Amniotic epithelial cell (primary cell): Measurements from ENCODE around the gene DSG2.
A peak's percentile ranks its signal among the peaks of the same experiment; 100 is the strongest.

Experiments
- DNase-seq: peaks from one replicate; pipeline ENCODE4 v3.0.0-alpha.2; 2010; ENCODE audit warnings: low read depth

Gene DSG2

GRCh38 chr18:31555971-31556747 lies 58.2 kb downstream of the DSG2 start:
- DNase-seq, result peak; percentile 73

DNA sequence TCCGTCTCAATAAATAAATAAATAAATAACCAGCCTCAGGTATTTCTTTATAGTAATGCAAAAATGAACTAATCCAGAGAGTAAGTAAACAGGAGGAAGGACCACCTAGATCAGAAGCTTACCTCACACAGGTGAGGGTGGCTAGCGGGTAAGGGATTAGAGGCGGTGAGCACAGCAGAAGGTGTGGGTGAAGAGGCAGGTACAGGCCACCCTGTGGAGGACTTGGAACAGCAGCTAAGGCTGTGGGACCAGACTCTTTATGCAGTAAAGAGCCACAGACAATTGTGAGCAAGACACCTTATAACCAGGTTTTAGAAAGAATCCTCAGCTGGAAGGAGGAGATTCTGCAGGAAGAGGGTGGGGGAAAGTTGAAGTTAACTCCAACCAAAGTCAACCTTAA lies 59.5 kb downstream of the DSG2 start:
- DNase-seq, result no peak

GRCh38 chr18:31558567-31558966 lies 60.6 kb downstream of the DSG2 start:
- DNase-seq, result peak; percentile 3

DNA sequence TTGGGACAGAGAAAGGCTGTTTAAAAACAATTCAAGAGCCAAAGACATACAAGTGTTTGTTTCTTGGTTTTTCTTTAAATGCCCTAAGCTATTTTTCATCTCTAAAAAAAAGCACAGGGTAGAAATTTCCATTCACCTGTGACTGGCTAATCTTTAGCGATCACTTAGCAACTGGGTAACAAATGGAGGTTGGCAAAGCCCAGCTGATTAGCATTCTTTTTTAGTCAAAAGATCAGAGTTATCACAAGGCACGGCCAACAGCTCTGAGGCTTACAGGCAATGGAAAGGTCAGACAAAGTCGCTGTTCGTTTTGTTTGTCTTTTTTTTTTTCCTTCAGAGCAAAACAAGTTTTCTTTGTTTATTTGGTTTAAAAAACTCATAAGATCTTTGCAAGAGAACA lies 64.7 kb downstream of the DSG2 start:
- DNase-seq, result no peak

DNA sequence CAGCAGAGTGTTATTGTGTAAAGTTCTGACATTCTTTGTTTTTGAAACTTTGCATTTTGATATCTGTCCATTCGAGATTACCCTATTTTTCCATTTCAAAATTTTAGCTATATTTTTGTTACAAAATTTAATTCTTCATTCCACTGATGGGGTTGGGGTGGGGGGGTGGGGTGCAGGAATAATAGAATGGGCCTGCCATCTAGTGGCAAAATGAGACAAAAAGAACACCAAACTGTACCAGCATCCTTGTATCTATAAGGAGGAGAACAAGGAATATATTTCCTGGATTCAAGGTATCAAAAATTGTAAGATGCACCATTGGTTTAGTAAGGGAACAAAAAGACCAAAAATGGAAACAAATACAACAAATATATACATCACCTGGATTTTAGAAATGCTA lies 65.8 kb downstream of the DSG2 start:
- DNase-seq, result peak; percentile 4

- no peak for DNase-seq
These were observed 67.4 kb downstream of the DSG2 start for GRCh38 chr18:31565345-31565744.

- DNase-seq, result no peak
These were observed 68.0 kb downstream of the DSG2 start for GRCh38 chr18:31565782-31566512.

DNA sequence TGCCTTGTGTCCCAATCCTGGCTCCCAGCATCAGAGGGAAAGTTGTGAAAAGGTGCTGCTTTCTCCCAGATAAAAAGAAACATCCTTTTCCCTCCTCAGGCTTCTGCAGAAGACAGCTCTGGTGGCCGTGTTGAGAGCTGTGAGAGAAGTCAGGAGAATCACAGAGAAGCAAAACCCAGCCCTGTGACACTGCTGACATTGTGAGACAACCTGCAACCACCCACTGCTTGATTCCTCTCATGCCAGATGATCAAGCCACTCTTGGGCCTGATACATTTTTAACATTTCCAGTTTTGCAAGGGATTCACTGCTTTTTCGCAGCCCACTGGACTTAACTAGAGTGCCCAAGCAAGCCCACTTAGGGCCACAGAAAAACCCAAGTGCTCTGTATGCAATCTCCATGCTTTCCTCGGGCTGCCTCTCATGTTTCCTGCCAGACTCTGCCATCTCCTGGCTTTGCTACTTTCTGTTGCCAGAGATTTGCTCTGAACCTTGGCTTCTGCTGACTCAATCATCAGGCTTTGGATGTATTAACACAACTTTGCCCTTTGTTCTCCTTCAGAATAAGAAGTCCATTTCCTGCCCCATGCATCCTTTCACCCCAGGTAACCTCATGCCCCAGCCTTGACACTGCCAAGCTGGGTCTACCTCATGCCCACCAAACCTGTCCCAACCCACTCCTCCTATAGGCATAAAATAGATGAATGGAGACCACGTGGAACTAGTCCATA lies 68.8 kb downstream of the DSG2 start:
- peak; percentile 8 for DNase-seq

DNA sequence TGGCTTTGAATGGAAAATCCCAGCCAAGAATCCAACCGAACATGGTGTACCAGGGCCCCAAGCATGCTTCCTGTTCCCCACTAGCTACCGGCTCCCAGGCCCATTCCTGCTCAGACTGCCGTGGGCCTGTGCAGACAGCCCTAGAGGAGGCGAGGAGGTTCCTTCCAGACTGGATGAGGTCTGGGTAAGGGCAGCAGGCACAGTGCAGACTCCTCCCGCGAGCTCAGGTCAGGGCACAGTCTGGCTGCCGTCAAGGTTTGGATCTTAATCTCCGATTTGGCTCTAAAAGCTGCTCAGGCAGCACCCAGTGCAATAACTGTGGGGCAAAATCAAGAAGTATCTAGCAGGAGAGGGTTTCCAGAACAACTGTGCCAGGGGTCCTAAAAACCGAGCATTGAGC lies 74.4 kb downstream of the DSG2 start:
- no peak for DNase-seq

DNA sequence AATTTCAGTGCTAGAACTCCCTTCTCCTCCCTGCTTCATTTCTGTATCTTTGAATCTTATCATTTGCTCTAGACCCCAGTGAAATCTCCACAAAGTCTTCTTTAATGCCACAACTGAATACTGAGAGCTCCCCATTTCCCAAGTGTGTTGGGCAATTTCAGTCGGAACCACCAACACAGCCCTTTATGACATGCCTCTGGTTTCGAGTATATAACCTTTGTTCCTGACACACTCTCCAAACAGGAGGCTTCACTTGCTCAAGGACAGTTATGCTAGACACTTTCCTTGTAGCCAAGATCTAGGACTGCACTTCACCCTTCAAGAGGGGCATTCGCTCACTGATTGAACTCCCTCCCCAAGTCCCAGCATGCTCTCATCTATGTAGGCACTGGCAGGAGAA lies 75.1 kb downstream of the DSG2 start:
- DNase-seq, result no peak

GRCh38 chr18:31574359-31574758 lies 76.4 kb downstream of the DSG2 start:
- no peak for DNase-seq

DNA sequence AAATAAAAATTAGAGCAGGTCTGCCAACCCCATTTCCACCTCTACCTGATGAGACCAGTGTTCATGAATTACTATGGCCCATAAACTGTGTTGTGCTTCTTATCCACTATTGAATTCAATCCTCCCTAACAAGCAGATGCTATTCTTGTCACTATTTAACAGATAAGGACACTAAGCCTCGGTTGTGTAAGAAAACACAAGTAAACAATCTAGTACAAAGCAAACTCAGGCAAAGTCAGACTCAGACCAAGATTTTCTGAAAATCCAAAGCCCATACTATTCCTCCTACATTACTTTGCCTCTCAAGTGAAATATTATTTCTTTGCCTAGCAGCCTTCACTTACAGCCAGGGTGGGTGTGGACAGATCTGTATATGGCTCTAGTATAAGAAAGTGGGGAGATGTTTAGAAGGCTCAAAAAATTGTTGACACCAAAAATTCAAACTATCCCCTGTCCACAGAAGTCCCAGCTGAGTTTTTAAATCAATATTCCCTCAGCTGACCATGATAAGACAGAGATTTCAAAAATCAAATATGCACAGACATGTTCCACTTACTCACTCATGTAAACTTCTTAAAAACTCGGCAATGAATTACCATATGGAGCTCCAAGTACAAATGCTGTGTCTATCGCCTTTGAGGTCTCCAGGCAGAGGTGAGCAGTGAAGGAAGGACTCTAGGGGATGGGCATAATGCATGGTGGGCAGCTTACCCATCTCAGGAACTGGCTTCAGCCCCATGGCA lies 77.7 kb downstream of the DSG2 start:
- no peak for DNase-seq

DNA sequence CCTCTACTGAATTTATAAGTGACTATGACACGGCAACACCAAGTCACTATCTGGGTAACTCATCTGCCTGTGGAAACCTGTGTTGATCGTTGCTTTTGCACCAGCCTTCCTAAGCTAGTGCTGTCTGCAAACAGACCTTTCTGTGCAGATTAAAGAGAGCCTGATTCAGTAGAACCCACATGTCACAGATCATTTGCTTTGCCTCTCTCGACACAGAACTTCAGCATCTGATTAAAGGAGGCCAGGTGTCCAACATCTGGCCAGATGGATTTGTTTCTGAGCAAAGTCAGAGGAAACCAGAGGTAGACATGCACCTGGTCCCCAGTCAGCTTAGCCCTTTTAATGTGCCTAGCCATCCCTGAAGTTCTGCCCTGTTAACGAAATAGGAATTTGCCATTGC lies 78.7 kb downstream of the DSG2 start:
- no peak for DNase-seq

DNA sequence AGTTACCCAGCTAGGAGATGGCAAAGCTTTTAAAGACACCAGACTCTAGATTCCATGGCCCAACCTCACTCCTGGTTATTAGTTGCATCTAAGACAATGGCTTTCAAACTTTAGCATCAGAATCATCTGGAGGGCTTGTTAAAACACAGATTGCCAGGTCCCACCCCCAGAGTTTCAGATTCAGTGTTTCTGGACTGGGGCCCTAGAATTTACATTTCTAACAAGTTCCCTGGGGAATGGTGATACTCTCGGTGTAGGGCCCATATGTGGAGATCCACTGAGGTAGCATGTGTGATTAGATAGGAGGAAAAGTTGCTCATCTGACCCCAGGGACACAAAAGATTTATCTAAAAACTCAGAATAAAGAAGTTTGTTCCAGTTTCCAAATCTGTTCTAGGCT lies 79.2 kb downstream of the DSG2 start:
- no peak for DNase-seq

DNA sequence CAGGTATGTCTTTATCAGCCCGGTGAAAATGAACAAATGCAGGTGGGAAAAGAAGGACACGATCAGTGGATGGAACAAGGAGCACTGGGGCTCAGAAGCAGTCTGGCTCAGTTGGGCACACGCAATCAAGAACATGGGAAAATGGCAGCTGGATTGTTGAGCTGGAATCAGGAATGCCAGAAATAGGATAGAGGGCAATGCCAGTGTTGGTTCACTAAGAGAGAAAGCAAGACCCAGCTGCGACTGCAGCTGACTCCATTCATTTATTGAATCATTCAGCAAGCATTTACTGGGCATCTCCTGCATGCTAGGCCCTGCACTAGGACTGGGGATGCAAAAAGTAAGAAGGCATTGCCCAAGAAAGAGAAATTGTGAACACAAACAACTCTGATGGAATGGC lies 80.1 kb downstream of the DSG2 start:
- no peak for DNase-seq

DNA sequence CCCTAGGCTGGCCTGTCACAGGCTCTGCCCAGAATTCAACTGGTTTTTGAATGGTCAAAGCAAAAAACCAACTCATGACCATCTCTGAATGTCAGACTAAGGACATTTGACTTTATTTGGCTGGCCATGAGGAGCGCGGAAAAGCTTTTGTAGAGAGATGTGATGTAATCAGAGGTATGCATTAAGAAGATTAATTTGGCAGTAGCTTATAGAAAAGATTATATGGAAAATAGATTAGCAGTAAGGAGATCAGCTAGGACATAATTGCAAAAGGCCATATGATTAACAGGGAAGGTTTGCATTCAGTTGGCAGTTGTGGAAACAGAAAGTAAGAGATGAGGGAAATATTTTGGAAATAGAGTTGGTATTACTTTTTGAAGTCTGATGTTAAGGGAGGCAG lies 81.4 kb downstream of the DSG2 start:
- no peak for DNase-seq

- DNase-seq, result peak; percentile 88
These were observed 83.7 kb downstream of the DSG2 start for GRCh38 chr18:31581498-31582197.

GRCh38 chr18:31583185-31583854 lies 85.3 kb downstream of the DSG2 start:
- DNase-seq, result no peak

DNA sequence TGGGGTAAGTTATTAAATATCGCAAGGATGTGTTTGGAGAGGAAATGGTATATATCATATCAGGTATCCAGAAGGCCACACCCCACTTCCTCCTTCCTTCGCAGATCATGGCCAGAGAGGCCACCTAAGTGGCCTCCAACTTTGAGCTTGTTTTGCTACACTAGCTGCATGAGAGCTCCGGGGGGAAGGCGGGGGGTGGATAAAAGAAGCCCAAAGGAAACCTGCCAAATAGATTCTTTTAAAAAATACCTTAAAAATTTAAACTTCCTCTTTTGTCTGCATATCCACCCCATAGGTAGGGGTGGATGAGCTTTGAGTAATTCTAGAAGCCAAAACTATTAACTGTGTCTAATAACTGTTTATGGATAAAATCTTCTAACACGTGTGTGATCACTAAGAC lies 88.0 kb downstream of the DSG2 start:
- DNase-seq, result no peak

GRCh38 chr18:31586616-31587015 lies 88.6 kb downstream of the DSG2 start:
- DNase-seq, result peak; percentile 34

GRCh38 chr18:31587529-31587928 lies 89.6 kb downstream of the DSG2 start:
- DNase-seq, result peak; percentile 64
